GM12865 (cell line): ENCODE data around the gene ERC2.

ENCODE experiments used
- DNase-seq: peaks from one replicate; pipeline ENCODE4 v3.0.0; 2010; ENCODE audit warnings: low read depth
- H3K4me3 ChIP-seq: 2 replicates; pipeline ENCODE4 v1.5.1; 2011; ENCODE audit warnings: mild to moderate bottlenecking, low read depth, low read length, control low read depth
- TF ChIP-seq, protein P1 (sequence below): IDR thresholded peaks from 2 replicates; pipeline ENCODE4 v1.5.1; 2011; ENCODE audit warnings: low read length, control low read depth, low read depth, inconsistent platforms; ENCODE audit not compliant: insufficient read depth; ENCODE audit errors: missing control alignments

Gene ERC2

GRCh38 chr3:55484801-55485791 is 983.2 kb downstream of the ERC2 start:
- peak; percentile 84 for DNase-seq
- H3K4me3 ChIP-seq: peak overlapping the region; percentile 60
- TF ChIP-seq, protein P1, sequence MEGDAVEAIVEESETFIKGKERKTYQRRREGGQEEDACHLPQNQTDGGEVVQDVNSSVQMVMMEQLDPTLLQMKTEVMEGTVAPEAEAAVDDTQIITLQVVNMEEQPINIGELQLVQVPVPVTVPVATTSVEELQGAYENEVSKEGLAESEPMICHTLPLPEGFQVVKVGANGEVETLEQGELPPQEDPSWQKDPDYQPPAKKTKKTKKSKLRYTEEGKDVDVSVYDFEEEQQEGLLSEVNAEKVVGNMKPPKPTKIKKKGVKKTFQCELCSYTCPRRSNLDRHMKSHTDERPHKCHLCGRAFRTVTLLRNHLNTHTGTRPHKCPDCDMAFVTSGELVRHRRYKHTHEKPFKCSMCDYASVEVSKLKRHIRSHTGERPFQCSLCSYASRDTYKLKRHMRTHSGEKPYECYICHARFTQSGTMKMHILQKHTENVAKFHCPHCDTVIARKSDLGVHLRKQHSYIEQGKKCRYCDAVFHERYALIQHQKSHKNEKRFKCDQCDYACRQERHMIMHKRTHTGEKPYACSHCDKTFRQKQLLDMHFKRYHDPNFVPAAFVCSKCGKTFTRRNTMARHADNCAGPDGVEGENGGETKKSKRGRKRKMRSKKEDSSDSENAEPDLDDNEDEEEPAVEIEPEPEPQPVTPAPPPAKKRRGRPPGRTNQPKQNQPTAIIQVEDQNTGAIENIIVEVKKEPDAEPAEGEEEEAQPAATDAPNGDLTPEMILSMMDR: peak; percentile 80

GRCh38 chr3:55484191-55484689 is 984.0 kb downstream of the ERC2 start:
- TF ChIP-seq, protein P1: no peak
- no peak overlapping the region for H3K4me3 ChIP-seq
- no peak for DNase-seq

GRCh38 chr3:55483196-55484095 is 984.8 kb downstream of the ERC2 start:
- TF ChIP-seq, protein P1: no peak
- H3K4me3 ChIP-seq: no peak overlapping the region
- no peak for DNase-seq

GRCh38 chr3:55482496-55483195 is 985.6 kb downstream of the ERC2 start:
- TF ChIP-seq, protein P1: no peak
- DNase-seq: no peak
- no peak overlapping the region for H3K4me3 ChIP-seq

DNA sequence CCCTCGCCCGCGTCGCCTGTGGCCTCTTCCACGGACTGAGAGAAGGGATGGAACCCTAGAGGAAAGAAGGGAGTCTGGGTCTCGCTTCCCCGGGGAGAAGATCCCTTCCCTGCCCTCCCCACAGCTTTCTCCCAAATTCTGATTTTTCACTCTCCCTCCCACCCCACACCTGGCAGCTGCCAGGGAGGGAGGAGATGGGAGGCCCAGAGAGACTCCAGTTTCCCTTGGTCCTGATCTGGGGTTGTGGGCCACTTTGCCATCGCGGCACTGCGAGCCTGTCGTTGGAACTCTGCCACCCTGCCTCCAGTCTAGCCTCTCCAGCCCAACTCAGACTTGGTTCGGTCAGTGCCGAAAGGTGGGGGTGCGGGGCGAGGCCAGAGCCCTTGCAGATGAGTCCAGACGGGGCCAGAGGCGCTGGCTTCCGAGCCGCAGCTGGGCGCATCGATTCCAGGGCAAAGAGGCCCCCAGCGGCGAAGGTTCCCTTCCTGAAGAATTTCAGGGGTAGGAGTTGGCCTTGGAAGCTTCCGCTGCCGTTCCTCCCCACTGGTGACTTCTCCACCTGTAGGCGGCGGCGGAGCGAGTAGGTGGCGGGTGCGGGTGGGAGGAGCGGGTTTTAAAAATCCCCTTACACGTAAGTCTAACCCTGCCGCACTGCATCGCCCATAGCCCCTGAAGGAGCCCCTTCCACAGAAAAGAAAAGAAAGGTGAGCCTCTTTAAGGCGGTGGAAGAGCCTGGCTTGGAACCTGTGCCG is 986.3 kb downstream of the ERC2 start:
- TF ChIP-seq, protein P1: no peak
- no peak for DNase-seq
- no peak overlapping the region for H3K4me3 ChIP-seq
